Fibroblast of villous mesenchyme (primary cell): ENCODE measurements around the gene ST6GALNAC1. TPM values are rescaled to one million over a fixed set of nuclear protein-coding genes. Genes with fewer than 3 reads are reported as not detected.
A peak's percentile ranks its signal among the peaks of the same experiment; 100 is the strongest.

Experiments used
- DNase-seq: peaks from one replicate; pipeline ENCODE4 v3.0.0-alpha.2; 2010; ENCODE audit warnings: low read depth
- H3K4me3 ChIP-seq: 2 replicates; pipeline ENCODE4 v1.5.1; 2011; ENCODE audit warnings: low read depth, mild to moderate bottlenecking, low read length
- total RNA-seq: library from RNA; depleted of rRNA; stranded (reverse); fragments of >200 nt; gene quantifications from 2 replicates; pipeline ENCODE4 v1.2.3, GENCODE V29; 2012
- TF ChIP-seq, protein P1 (sequence below): IDR thresholded peaks from 2 replicates; pipeline ENCODE4 v1.5.1; 2012; ENCODE audit warnings: low read depth, mild to moderate bottlenecking, low read length; ENCODE audit not compliant: insufficient read depth

Gene ST6GALNAC1
- total RNA-seq, 1 donor = not detected

GRCh38 chr17:76630151-76630550 lies 13.4 kb downstream of the ST6GALNAC1 start:
- no peak for DNase-seq
- TF ChIP-seq, protein P1, sequence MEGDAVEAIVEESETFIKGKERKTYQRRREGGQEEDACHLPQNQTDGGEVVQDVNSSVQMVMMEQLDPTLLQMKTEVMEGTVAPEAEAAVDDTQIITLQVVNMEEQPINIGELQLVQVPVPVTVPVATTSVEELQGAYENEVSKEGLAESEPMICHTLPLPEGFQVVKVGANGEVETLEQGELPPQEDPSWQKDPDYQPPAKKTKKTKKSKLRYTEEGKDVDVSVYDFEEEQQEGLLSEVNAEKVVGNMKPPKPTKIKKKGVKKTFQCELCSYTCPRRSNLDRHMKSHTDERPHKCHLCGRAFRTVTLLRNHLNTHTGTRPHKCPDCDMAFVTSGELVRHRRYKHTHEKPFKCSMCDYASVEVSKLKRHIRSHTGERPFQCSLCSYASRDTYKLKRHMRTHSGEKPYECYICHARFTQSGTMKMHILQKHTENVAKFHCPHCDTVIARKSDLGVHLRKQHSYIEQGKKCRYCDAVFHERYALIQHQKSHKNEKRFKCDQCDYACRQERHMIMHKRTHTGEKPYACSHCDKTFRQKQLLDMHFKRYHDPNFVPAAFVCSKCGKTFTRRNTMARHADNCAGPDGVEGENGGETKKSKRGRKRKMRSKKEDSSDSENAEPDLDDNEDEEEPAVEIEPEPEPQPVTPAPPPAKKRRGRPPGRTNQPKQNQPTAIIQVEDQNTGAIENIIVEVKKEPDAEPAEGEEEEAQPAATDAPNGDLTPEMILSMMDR = no peak

DNA sequence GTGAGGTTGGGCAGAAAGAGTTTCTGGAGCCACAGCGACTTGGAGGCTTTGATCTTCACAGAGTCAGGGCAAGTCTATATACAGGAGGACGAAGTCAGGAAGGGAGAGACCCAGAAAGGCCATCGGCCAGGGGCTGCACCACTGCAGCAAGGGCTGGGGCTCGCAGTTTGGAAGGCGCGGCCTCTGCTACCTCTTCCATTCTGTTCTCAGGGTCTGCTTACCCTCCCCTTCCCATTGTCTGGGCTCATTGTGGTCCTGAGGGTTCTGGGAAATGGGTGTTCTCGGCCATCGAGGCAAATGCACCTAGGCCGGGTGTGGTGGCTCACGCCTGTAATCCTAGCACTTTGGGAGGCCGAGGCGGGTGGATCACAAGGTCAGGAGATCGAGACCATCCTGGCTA lies 16.0 kb downstream of the ST6GALNAC1 start:
- H3K4me3 ChIP-seq = no peak overlapping the region
- TF ChIP-seq, protein P1 = no peak
- no peak for DNase-seq

More at GRCh38 chr17:76630151-76630550, 13.4 kb downstream of the ST6GALNAC1 start:
- H3K4me3 ChIP-seq = no peak overlapping the region

- TF ChIP-seq, protein P1 = no peak
- no peak overlapping the region for H3K4me3 ChIP-seq
- no peak for DNase-seq
Observed at GRCh38 chr17:76626442-76626841, 17.1 kb downstream of the ST6GALNAC1 start.

GRCh38 chr17:76625496-76625895 lies 18.1 kb downstream of the ST6GALNAC1 start:
- DNase-seq = no peak
- TF ChIP-seq, protein P1 = no peak
- H3K4me3 ChIP-seq = no peak overlapping the region

- peak; percentile 80 for DNase-seq
- H3K4me3 ChIP-seq = peak overlapping the region; percentile 7
- TF ChIP-seq, protein P1 = peak; percentile 92
Observed at GRCh38 chr17:76623271-76624146, 20.0 kb downstream of the ST6GALNAC1 start.

DNA sequence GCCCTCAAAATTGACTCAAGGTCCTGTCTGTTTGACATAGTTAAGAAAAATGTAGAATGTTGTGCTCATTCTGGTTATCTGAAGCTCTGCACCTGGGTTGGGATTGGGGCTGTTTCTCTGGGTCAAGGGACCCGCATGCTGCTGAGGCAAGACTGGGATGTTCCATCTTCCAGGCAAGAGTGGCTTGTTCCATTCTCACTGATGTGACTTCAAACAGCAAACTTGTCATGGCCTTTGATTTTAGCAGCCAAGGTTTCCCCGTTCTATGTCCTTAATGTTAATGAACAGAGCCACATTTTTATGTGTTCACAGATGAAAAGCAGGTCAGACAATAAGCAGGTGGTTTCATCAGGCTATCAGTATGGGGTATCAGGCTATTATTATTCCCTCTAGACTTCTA lies 25.7 kb downstream of the ST6GALNAC1 start:
- TF ChIP-seq, protein P1 = no peak
- DNase-seq = no peak
- no peak overlapping the region for H3K4me3 ChIP-seq
